Naive thymus-derived CD4-positive, alpha-beta T cell (primary cell): ENCODE results near the gene KIAA1671. TPM values are rescaled to one million over a fixed set of nuclear protein-coding genes. Genes with fewer than 3 reads are reported as not detected.

ENCODE experiments used
- ATAC-seq: fragments of 150-1000 bp; cut with Tn5 transposase; 2 replicates; pipeline ENCODE4 v1.10.0; 2021; ENCODE audit warnings: mild to moderate bottlenecking, moderate library complexity
- CTCF ChIA-PET: fragments of 350-600 bp; sonication (Branson Sonifier 250); formaldehyde crosslinking; loops from one replicate; lab custom pipeline; 2021; ENCODE audit warnings: antibody characterized with exemption; lab: Charles Lee
- POLR2A ChIA-PET: fragments of 350-600 bp; sonication (Branson Sonifier 250); formaldehyde crosslinking; loops from one replicate; lab custom pipeline; 2021; ENCODE audit warnings: antibody characterized with exemption, inconsistent platforms; lab: Charles Lee
- DNase-seq, 9 donors: peaks; one replicate each; pipeline versions ENCODE4 v3.0.0 to v3.0.0-alpha.2; 2020 to 2022; ENCODE audit warnings: mixed read lengths in 1 of 9
- H3K27ac ChIP-seq: one replicate; pipeline ENCODE4 v1.7.0; 2013; ENCODE audit warnings: mild to moderate bottlenecking, low read depth, low read length, moderate library complexity
- H3K27me3 ChIP-seq, 2 donors: one replicate each; pipeline ENCODE4 v1.7.0; 2013; ENCODE audit warnings: low read length in 2 of 2, mild to moderate bottlenecking in 2 of 2, moderate library complexity in 2 of 2; ENCODE audit not compliant: control insufficient read depth in 2 of 2, insufficient read depth in 2 of 2
- H3K36me3 ChIP-seq, 3 experiments: 1 replicate in 2 of 3; 2 replicates in 1 of 3; pipeline ENCODE4 v1.7.0; 2013; ENCODE audit warnings: low read length in 3 of 3, mild to moderate bottlenecking in 3 of 3, moderate library complexity in 1 of 3; ENCODE audit not compliant: insufficient read depth in 3 of 3, control insufficient read depth in 2 of 3
- H3K4me1 ChIP-seq, 2 donors: one replicate each; pipeline ENCODE4 v1.7.0; 2013; ENCODE audit warnings: low read length in 2 of 2, mild to moderate bottlenecking in 2 of 2, moderate library complexity in 1 of 2; ENCODE audit not compliant: control insufficient read depth in 2 of 2, insufficient read depth in 2 of 2
- H3K4me3 ChIP-seq: 2 replicates; pipeline ENCODE4 v1.7.0; 2013; ENCODE audit warnings: mild to moderate bottlenecking, low read length
- H3K9me3 ChIP-seq, 3 experiments: 1 replicate in 2 of 3; 2 replicates in 1 of 3; pipeline ENCODE4 v1.7.0; 2013; ENCODE audit warnings: low read length in 3 of 3; ENCODE audit not compliant: control insufficient read depth in 2 of 3
- H3K27ac Mint-ChIP-seq, 9 donors: one replicate each; pipeline ENCODE4 v1.8.0; 2020 to 2022; ENCODE audit warnings: mixed read lengths in 9 of 9, mild to moderate bottlenecking in 8 of 9, moderate library complexity in 5 of 9, inconsistent platforms in 2 of 9
- H3K27me3 Mint-ChIP-seq, 5 donors: one replicate each; pipeline ENCODE4 v1.8.0; 2021 to 2022; ENCODE audit warnings: mixed read lengths in 5 of 5, mild to moderate bottlenecking in 1 of 5
- H3K36me3 Mint-ChIP-seq, 5 donors: one replicate each; pipeline ENCODE4 v1.8.0; 2020 to 2022; ENCODE audit warnings: mixed read lengths in 5 of 5, mild to moderate bottlenecking in 3 of 5, inconsistent platforms in 1 of 5
- H3K4me1 Mint-ChIP-seq, 7 donors: one replicate each; pipeline ENCODE4 v1.8.0; 2020 to 2022; ENCODE audit warnings: mixed read lengths in 7 of 7, mild to moderate bottlenecking in 3 of 7, inconsistent platforms in 1 of 7
- H3K4me3 Mint-ChIP-seq, 10 donors: one replicate each; pipeline ENCODE4 v1.8.0; 2020 to 2022; ENCODE audit warnings: mild to moderate bottlenecking in 10 of 10, mixed read lengths in 10 of 10, moderate library complexity in 6 of 10, inconsistent platforms in 2 of 10
- H3K9me3 Mint-ChIP-seq, 11 donors: one replicate each; pipeline ENCODE4 v1.8.0; 2020 to 2022; ENCODE audit warnings: mixed read lengths in 11 of 11, mild to moderate bottlenecking in 4 of 11, inconsistent platforms in 1 of 11, moderate library complexity in 1 of 11
- intact Hi-C, 2 donors: fragments of 100-400 bp; cut with micrococcal nuclease; formaldehyde crosslinking; loops; one replicate each; pipeline ENCODE4 v1.15.1; 2023
- polyA plus RNA-seq, 2 donors: library from polyadenylated mRNA; unstranded; fragments of 300-500 nt; fragmentation: Illumina TruSeq; gene quantifications; one replicate each; pipeline ENCODE4 v1.2.3, GENCODE V29; 2021
- total RNA-seq, 6 experiments: library from RNA in 5 of 6; stranded (reverse) in 5 of 6; gene quantifications; 1 replicate in 5 of 6; 2 replicates in 1 of 6; pipeline ENCODE4 v1.2.3 and lab custom pipeline; 2021 to 2026

KIAA1671 gene
- total and polyA plus RNA-seq, 7 experiments from 2014 or later, result 0.47 to 19.0 (median 4.2) TPM

- H3K36me3 Mint-ChIP-seq, result peaks cover 0 to 12% (median 0%) of the 10 kb centered on the region in 5 donors
- peaks cover 0 to 4% (median 0%) of the 10 kb centered on the region in 11 donors for H3K9me3 Mint-ChIP-seq
- intact Hi-C loops, result no loop called here
- DNase-seq (no peak), ATAC-seq (no peak)
- H3K27ac Mint-ChIP-seq, result peak overlapping the region in 2 of 9 donors; percentile 29 to 49
- H3K4me3 Mint-ChIP-seq, result no peak overlapping the region
- H3K27me3 ChIP-seq, result no peaks in the 10 kb centered on the region
- POLR2A ChIA-PET, result no interaction called here
- peaks cover 5 to 14% (median 12%) of the 10 kb centered on the region in 7 donors for H3K4me1 Mint-ChIP-seq
- H3K27ac ChIP-seq, result no peak overlapping the region
- H3K9me3 ChIP-seq, result no peaks in the 10 kb centered on the region
- H3K4me1 ChIP-seq, result peaks cover 5 to 7% of the 10 kb centered on the region in 2 donors
- H3K4me3 ChIP-seq, result no peak overlapping the region
- H3K36me3 ChIP-seq, result no peaks in the 10 kb centered on the region
- H3K27me3 Mint-ChIP-seq, result no peaks in the 10 kb centered on the region
- CTCF ChIA-PET, result interaction anchor here (0.6 to 0.7 kb wide), 3 partner anchors 18 to 29 kb away, joined by 3 to 4 read pairs (median 3); no protein-coding TSS in a partner anchor
Observed at GRCh38 chr22:25105817-25106650, 153.5 kb downstream of the KIAA1671 start.

GRCh38 chr22:25109878-25110595 lies 157.5 kb downstream of the KIAA1671 start:
- H3K4me3 ChIP-seq, result no peak overlapping the region
- peaks cover 0 to 4% (median 0%) of the 10 kb centered on the region in 11 donors for H3K9me3 Mint-ChIP-seq
- ChIA-PET CTCF (interaction anchor here (1.0 to 2.1 kb wide), 5 partner anchors 18 to 92 kb away, joined by 3 to 11 read pairs (median 5); no protein-coding TSS in a partner anchor), POLR2A (interaction anchor here (1.7 to 2.2 kb wide), 2 partner anchors 41 to 47 kb away, joined by 5 to 13 read pairs; no protein-coding TSS in a partner anchor)
- no peaks in the 10 kb centered on the region for H3K27me3 Mint-ChIP-seq
- intact Hi-C loops, result loop anchor here in 1 of 2 donors (2.0 kb wide), 1 partner anchor 47 kb away; no protein-coding TSS in a partner anchor
- peaks cover 0 to 14% (median 0%) of the 10 kb centered on the region in 5 donors for H3K36me3 Mint-ChIP-seq
- peak overlapping the region; percentile 16 for H3K27ac ChIP-seq
- H3K27ac Mint-ChIP-seq, result peak overlapping the region in 6 of 9 donors; percentile 47 to 95 (median 90)
- no peaks in the 10 kb centered on the region for H3K27me3 ChIP-seq
- no peak for ATAC-seq
- peak overlapping the region; percentile 14 to 96 (median 92) for H3K4me3 Mint-ChIP-seq
- H3K36me3 ChIP-seq, result no peaks in the 10 kb centered on the region
- peaks cover 5 to 16% of the 10 kb centered on the region in 2 donors for H3K4me1 ChIP-seq
- H3K9me3 ChIP-seq, result no peaks in the 10 kb centered on the region
- H3K4me1 Mint-ChIP-seq, result peaks cover 13 to 43% (median 19%) of the 10 kb centered on the region in 7 donors
- DNase-seq, result no peak

GRCh38 chr22:25110596-25110845 lies 158.0 kb downstream of the KIAA1671 start:
- ATAC-seq (no peak), DNase-seq (no peak)
- no peaks in the 10 kb centered on the region for H3K36me3 ChIP-seq
- H3K4me1 ChIP-seq, result peaks cover 5 to 16% of the 10 kb centered on the region in 2 donors
- H3K27ac ChIP-seq, result peak overlapping the region; percentile 16
- H3K4me3 Mint-ChIP-seq, result peak overlapping the region; percentile 84 to 96 (median 92)
- H3K4me1 Mint-ChIP-seq, result peaks cover 13 to 43% (median 19%) of the 10 kb centered on the region in 7 donors
- no peaks in the 10 kb centered on the region for H3K9me3 ChIP-seq
- peak overlapping the region; percentile 87 for H3K4me3 ChIP-seq
- intact Hi-C loops, result loop anchor here in 1 of 2 donors (2.0 kb wide), 1 partner anchor 48 kb away; no protein-coding TSS in a partner anchor
- POLR2A ChIA-PET, result interaction anchor here (1.7 to 2.2 kb wide), 2 partner anchors 42 to 48 kb away, joined by 5 to 13 read pairs; no protein-coding TSS in a partner anchor
- H3K27me3 ChIP-seq, result no peaks in the 10 kb centered on the region
- CTCF ChIA-PET, result interaction anchor here (1.0 to 2.1 kb wide), 5 partner anchors 18 to 91 kb away, joined by 3 to 11 read pairs (median 5); no protein-coding TSS in a partner anchor
- peak overlapping the region in 8 of 9 donors; percentile 69 to 95 (median 90) for H3K27ac Mint-ChIP-seq
- H3K9me3 Mint-ChIP-seq, result peaks cover 0 to 4% (median 0%) of the 10 kb centered on the region in 11 donors
- H3K27me3 Mint-ChIP-seq, result no peaks in the 10 kb centered on the region
- H3K36me3 Mint-ChIP-seq, result peaks cover 0 to 14% (median 0%) of the 10 kb centered on the region in 5 donors

GRCh38 chr22:25110846-25111578 lies 158.5 kb downstream of the KIAA1671 start:
- POLR2A ChIA-PET, result interaction anchor here (0.7 to 2.2 kb wide), 4 partner anchors 40 to 63 kb away, joined by 3 to 13 read pairs (median 4); no protein-coding TSS in a partner anchor
- intact Hi-C loops, result loop anchor here (1.0 to 2.0 kb wide), 6 partner anchors 30 to 159 kb away; partner anchors contain the start of gene KIAA1671 (in 1 of the 2)

GRCh38 chr22:25111579-25112517 lies 159.3 kb downstream of the KIAA1671 start:
- ChIA-PET CTCF (interaction anchor here (1.0 to 2.1 kb wide), 7 partner anchors 20 to 90 kb away, joined by 3 to 11 read pairs (median 5); no protein-coding TSS in a partner anchor), POLR2A (interaction anchor here (0.7 to 2.2 kb wide), 4 partner anchors 41 to 62 kb away, joined by 3 to 13 read pairs (median 4); no protein-coding TSS in a partner anchor)
- peak; percentile 8 for ATAC-seq
- Histone ChIP-seq H3K27me3 (no peaks in the 10 kb centered on the region), H3K9me3 (no peaks in the 10 kb centered on the region), H3K36me3 (no peaks in the 10 kb centered on the region), H3K4me3 (peak overlapping the region; percentile 87), H3K27ac (peak overlapping the region; percentile 16), H3K4me1 (peaks cover 5 to 16% of the 10 kb centered on the region in 2 donors)
- Mint-ChIP-seq H3K36me3 (peaks cover 0 to 14% (median 0%) of the 10 kb centered on the region in 5 donors), H3K27ac (peak overlapping the region in 7 of 9 donors; percentile 45 to 87 (median 66)), H3K4me1 (peaks cover 13 to 43% (median 19%) of the 10 kb centered on the region in 7 donors), H3K4me3 (peak overlapping the region; percentile 71 to 96 (median 91)), H3K27me3 (no peaks in the 10 kb centered on the region), H3K9me3 (peaks cover 0 to 4% (median 0%) of the 10 kb centered on the region in 11 donors)
- intact Hi-C loops, result loop anchor here (1.0 to 2.0 kb wide), 6 partner anchors 31 to 160 kb away; partner anchors contain the start of gene KIAA1671 (in 1 of the 2)
- DNase-seq, result peak in 1 of 9 donors; percentile 4

More at GRCh38 chr22:25110846-25111578, 158.5 kb downstream of the KIAA1671 start:
- DNase-seq (peak; percentile 16 to 73 (median 62)), ATAC-seq (peak; percentile 83)
- Mint-ChIP-seq H3K4me1 (peaks cover 13 to 43% (median 19%) of the 10 kb centered on the region in 7 donors), H3K27me3 (no peaks in the 10 kb centered on the region), H3K27ac (peak overlapping the region; percentile 69 to 95 (median 86)), H3K4me3 (peak overlapping the region; percentile 84 to 96 (median 92)), H3K9me3 (peaks cover 0 to 4% (median 0%) of the 10 kb centered on the region in 11 donors), H3K36me3 (peaks cover 0 to 14% (median 0%) of the 10 kb centered on the region in 5 donors)
- peaks cover 5 to 16% of the 10 kb centered on the region in 2 donors for H3K4me1 ChIP-seq
- CTCF ChIA-PET, result interaction anchor here (1.0 to 2.1 kb wide), 8 partner anchors 19 to 91 kb away, joined by 3 to 11 read pairs (median 4); no protein-coding TSS in a partner anchor
- no peaks in the 10 kb centered on the region for H3K27me3 ChIP-seq
- H3K9me3 ChIP-seq, result no peaks in the 10 kb centered on the region
- peak overlapping the region; percentile 87 for H3K4me3 ChIP-seq
- peak overlapping the region; percentile 16 for H3K27ac ChIP-seq
- H3K36me3 ChIP-seq, result no peaks in the 10 kb centered on the region
